Activated CD4-positive, alpha-beta T cell treated with anti-CD3 and anti-CD28 coated beads for 4 hours (primary cell): ENCODE measurements around the gene NRP1.

Source experiments
- DNase-seq, 2 donors: peaks; one replicate each; pipeline ENCODE4 v3.0.0-alpha.2; 2020

NRP1 gene

DNA sequence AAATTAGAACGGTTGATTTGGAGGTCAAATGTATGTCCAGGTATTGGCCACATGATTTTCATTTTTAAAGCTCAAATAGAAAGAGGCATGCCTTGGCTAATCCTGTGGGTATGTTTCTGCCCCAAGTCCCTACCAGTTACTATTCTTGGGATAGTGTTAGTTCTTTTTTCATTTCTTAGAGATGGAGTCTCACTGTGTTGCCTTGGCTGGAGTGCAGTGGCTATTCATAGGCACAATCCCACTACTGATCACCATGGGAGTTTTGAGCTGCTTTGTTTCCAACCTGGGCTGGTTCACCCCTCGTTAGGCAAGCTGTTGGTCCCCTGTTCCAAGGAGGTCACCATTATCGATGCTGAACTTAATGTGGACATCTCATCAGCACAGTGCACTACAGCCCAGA is 46.3 kb downstream of the NRP1 start:
- no peak for DNase-seq

- no peak for DNase-seq
These were observed 47.4 kb downstream of the NRP1 start for GRCh38 chr10:33287112-33287511.

- DNase-seq = no peak
These were observed 48.1 kb downstream of the NRP1 start for GRCh38 chr10:33286157-33286934.

DNA sequence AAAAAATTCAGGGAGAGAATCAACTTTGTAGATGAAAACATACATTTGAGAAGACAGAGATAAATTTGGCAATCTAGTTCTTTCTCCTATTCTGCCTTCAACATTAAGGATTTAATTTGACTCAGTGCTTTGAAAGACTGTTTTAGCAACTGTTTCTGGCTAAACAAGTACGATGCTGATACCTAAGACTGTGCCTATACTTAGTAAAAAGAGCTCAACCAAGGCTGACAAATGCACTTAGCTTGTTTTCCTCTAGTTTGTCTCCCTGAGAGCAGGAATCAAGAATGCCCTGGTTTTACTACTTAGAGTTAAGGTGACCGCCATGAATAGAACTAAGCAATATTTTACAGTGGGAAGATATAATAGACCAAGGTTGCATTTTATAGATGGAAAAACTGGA is 49.5 kb downstream of the NRP1 start:
- no peak for DNase-seq

- DNase-seq = no peak
These were observed 54.5 kb downstream of the NRP1 start for GRCh38 chr10:33279811-33280602.

GRCh38 chr10:33279276-33279675 is 55.2 kb downstream of the NRP1 start:
- DNase-seq = no peak

- DNase-seq = no peak
These were observed 56.3 kb downstream of the NRP1 start for GRCh38 chr10:33278198-33278597.

- DNase-seq = no peak
These were observed 57.3 kb downstream of the NRP1 start for GRCh38 chr10:33277135-33277536.

DNA sequence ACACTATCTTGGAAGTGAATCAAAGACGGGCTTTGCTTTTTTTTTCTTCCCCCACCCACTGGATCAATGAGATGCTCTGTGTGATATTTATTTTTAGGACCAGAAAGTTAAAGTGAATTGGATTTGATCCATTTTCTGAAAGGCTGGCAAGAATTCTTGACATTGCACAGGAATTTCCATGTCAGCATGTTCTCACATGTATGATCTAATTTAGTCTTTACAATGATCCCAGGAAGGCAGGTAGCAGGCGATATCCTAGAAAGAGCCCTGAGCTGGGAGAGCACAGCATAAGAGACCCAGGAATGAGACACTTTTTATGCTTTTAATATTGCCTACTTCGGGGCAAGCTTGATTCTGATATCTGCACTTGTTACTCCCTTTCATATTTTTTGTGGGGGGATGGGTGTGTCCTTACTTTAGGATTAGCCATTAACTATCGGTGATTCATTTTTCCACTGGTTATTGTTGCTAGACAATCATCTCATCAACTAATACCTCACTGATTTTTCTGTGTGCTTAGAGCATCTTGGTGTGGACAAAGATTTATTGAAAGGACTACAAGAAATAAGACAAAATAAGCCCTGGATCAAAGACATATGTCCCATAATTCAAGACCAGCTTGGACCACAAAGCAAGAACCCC is 58.1 kb downstream of the NRP1 start:
- DNase-seq = no peak

- DNase-seq = no peak
These were observed 60.2 kb downstream of the NRP1 start for GRCh38 chr10:33274096-33274785.

- DNase-seq = no peak
These were observed 61.0 kb downstream of the NRP1 start for GRCh38 chr10:33273295-33274002.

GRCh38 chr10:33272635-33273034 is 61.8 kb downstream of the NRP1 start:
- DNase-seq = no peak

- DNase-seq = no peak
These were observed 62.4 kb downstream of the NRP1 start for GRCh38 chr10:33271969-33272583.

DNA sequence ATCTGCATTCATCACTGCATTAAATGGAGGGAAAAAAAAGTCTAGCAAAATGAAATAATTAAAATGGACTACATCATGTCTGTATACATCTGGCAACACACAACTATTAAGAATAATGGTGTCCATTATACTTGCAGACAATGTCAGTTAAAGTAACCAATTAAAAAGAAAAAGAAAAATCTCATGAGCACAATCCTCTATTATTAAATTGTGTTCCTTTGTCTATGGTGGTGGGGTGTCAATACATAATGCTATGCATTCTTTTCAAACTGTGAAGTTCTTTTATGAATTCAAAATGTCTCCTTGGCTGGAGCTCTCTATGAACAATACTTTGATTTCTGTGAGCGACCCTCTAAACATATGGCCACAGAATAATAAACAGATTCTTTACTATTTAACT is 63.5 kb downstream of the NRP1 start:
- no peak for DNase-seq

- no peak for DNase-seq
These were observed 66.8 kb downstream of the NRP1 start for GRCh38 chr10:33267708-33268107.

DNA sequence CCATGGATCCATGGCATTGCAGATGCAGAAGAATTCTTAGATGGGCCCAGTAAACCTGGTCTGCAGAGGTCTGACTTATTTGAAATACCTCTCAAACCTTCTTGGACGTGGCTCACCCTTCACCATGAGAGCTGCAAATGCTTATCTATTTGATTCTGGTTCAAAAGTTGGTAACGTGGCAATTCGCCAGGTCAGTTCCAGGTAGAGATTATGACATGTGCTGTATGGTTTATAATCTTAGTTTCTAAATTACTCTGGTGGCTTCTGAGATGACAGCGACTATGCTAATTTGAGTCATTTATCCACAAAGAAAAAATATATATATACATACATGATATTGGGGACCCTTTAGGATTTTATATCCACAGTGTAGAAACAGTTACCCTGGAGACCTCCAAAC is 68.8 kb downstream of the NRP1 start:
- DNase-seq = no peak

GRCh38 chr10:33263453-33263852 is 71.0 kb downstream of the NRP1 start:
- DNase-seq = no peak

DNA sequence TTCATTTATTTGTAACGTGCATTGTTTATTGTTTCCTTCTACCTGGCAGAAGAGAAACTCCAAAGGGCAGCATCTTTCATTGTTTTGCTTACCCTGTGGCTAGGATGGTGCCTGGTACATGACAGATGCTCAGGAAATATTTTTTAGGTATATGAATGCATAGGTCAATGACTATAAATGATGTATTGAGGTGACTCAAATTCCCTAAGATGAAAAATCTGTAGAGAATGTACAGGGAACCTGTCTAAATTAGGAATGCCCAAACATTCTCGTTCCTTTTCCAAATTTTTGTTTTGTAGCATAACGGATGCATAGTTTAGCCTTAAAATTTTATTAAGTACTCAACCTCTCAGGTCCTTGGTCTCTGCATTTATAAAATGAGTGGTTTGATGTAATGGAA is 71.6 kb downstream of the NRP1 start:
- DNase-seq = no peak

- no peak for DNase-seq
These were observed 73.9 kb downstream of the NRP1 start for GRCh38 chr10:33260403-33261149.

- DNase-seq = no peak
These were observed 75.5 kb downstream of the NRP1 start for GRCh38 chr10:33258967-33259366.

GRCh38 chr10:33257439-33258080 is 76.9 kb downstream of the NRP1 start:
- no peak for DNase-seq
